Measurements from ENCODE around the gene MKLN1.
A peak's percentile ranks its signal among the peaks of the same experiment; 100 is the strongest.
"Not testable (repeated sequence)": the region's sequence is repeated elsewhere in the genome, so short reads cannot be mapped to it uniquely, and the experiment has no call there.

MKLN1 gene

DNA sequence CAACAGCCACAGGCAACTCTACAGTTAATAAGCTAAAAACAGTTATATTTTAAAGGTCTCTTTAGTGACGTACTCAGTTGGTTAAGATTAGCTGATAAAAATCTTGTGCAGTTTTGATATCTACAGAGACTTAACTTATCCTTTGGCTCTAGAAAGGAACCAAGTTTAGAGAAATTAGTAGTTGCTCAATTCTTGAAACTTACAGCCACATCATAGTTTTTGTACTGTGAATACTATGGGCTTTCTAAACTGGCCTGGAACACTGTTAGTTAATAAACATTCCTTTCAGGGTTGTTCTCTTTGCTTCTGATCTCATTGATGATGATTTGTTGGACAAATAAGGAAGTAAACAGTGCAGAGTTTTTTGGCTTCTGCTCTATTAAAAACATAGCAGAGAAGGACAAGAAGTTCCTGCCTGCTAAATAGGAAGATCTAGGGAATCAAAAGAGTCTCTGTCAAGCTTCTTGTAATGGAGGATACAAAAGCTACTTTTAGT is 73.1 kb downstream of the MKLN1 start:
- no peak for DNase-seq

DNA sequence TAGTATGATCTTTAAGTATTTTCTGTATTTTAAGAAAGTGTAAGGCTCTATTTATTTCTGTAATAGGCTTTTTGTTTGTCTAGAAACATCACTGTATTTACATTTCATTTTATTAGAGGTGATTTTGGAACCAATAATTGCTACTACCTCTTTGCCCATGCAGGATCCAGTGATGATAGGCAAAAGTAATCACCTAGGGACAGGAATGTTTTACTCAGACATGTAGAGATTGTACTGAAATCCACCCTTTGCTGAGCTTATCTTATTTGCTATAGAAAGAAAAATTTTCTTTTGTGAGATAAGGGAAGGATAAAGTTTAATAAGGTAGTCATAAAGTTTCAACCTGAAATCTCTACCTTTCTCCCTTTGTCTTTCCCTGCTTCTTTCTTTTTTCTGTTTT is 73.5 kb downstream of the MKLN1 start:
- no peak for DNase-seq

DNA sequence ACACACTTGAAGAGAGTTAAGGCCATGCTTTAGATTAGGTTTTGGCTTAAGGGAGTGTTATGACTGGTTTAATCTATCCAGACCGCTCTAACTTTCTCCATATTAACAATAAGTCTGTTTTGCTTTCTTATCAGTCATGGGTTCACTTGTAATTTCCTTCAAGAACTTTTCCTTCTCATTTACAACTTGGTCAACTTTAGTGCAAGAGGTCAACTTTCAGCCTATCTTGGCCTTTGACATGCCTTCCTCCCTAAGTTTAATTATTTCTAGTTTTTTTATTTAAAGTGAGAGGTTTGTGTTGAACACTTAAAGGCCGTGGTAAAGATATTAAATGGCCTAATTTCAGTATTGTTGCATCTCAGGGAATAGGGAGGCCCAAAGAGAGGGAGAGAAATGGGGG is 75.6 kb downstream of the MKLN1 start:
- DNase-seq: no peak

DNA sequence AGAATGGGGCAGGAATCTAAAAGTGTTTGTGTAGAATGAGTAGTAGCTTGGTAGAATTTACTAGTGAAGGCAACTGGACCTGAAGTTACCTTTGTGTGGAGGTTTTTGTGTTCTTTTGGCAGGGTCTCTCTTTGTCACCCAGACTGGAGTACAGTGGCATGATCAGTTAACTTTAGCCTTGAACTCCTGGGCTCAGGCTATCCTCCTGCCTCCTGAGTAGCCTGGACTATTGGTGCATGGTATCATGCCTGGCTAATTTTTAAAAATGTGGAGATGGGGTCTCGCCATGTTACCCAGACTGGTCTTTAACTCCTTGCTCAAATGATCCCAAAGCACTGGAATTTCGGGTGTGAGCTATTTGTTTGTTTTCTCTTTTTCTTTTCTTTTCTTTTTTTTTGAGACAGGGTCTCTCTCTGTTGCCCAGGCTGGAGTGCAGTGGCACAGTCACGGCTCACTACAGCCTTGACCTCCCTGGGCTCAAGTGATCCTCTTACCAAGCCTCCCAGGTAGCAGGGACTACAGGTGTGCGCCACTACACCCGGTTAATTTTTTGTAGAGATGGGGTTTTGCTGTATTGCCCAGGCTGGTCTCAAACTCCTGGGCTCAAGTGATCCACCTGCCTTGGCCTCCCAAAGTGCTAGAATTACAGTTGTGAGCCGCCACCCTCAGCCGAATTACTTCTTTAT is 76.7 kb downstream of the MKLN1 start:
- DNase-seq: no peak

DNA sequence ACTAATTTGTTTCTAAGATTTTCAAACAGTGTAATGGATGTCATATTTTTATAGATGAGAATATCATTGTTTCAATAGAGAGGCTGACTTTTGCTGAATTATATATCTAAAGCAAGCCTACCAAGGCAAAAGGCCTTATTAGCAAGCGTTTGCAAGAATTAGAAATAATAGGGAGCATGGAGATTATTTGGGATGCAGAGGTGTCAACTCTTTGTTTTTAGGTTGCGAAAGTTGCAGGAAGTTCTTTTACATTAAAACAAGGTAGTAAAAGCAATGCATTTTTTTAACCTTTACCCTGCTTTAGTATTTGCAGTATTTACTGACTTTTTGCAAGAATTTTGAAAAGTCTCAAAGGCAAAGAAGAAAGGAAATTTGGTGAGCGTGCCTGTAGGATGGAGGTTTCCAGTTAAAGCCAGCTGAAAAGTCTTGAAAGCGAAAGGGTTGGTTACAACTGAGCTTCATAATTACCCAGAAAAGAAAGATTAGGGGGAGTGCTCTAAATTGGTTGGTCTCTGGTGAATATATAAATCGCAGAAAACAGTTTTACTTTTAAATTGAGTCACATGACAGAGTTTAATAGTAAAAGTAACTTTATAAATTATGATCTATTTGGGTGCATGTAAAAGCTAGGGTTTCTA is 81.6 kb downstream of the MKLN1 start:
- DNase-seq: no peak

DNA sequence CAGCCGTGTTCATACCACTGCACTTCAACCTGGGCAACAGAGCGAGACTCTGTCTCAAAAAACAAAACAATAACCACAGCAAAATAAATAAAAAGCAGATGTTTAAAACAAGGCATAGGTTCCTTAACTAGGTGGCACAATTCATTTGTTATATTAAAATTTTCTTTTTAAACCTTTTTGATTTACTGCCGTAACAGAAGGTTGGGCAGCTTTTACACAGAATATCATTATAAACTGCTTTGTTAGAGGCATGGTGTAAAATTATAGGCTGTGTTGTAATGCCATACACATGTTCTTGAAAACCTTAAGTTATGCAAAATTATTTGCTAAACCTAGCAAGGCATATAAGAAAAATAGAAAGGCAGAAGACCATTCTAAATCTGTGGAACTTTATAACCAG is 84.4 kb downstream of the MKLN1 start:
- no peak for DNase-seq

DNA sequence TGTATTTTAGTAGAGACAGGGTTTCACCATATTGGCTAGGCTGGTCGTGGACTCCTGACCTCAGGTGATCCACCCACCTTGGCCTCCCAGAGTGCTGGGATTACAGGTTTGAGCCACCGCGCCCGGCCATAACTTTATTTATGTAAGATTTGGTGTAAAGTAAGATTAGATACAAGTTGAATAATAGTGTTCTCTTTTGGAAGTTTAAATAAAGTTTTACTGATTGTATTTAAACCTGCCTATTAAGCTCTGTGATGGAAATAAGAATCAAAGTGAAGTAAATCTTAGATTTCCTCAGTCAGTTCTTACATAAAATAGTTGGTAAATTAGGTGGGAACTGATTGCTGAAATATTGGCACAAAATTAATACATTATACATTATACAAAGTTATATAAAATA is 86.0 kb downstream of the MKLN1 start:
- no peak for DNase-seq

DNA sequence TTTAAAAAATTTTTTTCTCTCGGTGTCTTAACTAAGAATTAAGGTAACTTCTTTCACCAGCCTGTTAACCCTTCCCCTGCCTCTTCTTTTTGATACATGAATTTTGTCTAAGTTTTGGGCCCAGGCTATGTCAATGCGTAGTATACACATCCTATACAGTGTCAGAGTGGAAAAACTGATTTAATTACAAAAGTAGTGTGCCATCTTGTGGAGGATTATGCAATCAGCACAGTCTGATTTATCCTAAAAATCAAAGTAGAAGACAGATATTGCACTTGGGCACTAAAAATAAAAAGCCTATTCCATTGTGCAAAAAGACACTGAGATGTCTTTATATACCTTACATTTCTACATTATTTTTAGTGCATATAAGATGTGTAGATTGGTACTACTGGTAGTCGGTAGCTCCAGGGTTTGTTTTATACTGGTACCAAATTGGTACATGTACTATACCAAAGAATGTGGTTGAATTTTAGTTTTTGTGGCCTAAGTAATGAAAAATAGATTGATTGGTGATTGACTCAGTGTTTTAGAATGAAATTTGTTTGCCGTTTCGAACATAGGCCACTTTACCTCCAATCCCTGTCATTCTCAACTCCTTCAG is 96.6 kb downstream of the MKLN1 start:
- peak; percentile 11 for DNase-seq

DNA sequence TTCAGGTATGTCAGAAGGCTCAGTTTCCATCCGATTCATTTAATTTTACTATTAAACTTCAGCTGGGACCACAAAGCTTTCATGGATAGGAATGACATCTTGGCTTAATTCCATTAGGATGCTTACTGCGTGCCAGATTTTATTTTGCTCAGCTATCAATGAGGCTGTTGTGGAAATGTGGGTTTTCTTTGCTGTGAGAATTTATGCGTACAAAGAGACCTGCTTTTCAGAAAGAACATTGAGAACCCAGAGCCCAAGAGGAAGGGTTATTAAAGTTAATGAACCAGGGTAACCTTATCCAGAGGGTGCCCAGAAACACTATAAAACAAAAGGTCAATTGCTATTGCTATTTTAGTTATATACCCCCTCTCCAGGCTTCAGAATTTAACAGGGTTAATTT is 98.3 kb downstream of the MKLN1 start:
- DNase-seq: no peak

DNA sequence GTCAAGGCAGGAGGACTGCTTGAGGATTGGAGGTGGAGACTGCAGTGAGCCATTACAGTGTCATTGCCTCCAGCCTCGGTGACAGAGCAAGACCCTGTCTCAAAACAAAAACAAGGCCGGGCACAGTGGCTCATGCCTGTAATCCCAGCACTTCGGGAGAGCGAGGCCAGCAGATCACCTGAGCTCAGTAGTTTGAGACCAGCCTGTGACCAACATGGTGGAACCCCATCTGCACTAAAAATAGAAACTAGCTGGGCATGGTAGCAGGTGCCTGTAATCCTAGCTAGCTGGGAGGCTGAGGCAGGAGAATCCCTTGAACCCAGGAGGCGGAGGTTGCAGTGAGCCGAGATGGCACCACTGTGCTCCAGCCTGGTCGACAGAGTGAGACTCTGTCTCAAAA is 103.2 kb downstream of the MKLN1 start:
- DNase-seq: not testable (repeated sequence)

DNA sequence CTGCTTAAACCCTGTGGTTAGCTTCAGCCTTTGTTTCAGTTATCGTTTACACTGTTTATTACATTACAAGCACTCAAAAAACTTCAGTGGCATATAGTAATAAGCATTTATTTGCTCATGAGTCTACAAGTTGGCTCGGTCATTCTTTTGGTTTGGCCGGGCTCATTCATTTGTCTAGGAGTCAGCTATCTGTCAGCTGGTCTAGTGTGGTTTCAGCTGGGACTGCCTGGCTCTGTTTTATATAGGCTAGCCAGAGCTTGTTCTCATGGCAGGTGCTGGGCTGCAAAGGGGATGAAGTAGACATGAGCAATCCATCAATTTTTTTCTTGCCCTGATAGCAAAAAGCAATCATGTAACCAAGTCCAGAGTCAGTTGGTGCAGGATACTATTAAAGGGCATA is 103.6 kb downstream of the MKLN1 start:
- no peak for DNase-seq

DNA sequence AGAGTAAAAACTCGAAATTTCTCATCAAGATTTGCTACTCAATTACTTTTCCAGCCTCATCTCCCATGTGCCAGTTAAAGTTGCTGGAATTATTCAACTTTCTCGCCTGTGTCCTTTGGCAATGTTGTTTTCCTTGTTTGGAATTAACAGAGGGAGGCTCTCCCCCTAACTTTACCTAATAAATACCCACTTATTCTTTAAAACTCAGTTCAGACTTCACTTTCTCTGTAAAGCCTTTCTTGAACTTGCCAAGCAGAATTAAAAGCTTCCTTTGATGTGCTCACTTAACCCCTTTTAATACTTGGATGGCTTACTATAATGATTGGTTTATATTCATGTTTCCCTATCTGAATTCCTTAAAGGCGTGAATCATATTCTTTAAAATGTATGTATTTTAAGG is 104.1 kb downstream of the MKLN1 start:
- no peak for DNase-seq

DNA sequence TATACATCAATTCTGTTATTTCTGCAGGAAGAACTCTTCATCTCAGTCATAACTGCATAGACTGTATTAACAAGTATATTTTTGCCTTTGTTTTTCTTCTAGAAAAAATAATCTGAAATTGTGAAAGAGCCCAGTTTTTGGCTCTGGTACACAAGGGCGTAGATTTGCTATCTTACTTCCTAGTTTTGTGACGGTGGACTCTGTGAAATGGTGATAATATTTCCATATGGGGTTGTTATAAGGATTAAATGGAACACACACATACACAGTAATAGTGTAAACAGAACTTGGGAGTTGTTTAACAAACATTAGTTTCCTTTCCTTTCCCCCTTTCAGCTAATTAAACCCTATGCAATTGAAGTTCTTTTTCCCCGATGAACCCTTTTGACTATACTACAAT is 108.7 kb downstream of the MKLN1 start:
- no peak for DNase-seq

DNA sequence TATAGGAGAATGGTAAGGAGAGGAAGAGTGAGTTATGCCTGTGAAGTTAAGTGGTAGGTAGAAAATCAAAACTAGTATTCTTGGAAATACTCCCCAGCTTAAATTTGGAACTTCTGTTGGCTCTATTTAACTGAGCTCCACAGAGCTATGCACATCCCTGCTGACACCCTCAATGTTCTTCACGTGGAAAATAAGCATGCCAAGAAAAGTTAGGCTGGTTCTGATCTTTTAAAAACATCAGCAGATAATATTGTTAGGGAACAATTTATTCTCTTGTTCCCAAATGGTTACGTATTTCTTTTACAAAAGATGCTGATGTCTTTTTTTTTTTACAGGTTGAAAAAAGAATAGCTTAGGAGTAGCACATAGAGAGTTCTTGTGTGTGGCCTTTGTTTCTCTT is 111.3 kb downstream of the MKLN1 start:
- no peak for DNase-seq

DNA sequence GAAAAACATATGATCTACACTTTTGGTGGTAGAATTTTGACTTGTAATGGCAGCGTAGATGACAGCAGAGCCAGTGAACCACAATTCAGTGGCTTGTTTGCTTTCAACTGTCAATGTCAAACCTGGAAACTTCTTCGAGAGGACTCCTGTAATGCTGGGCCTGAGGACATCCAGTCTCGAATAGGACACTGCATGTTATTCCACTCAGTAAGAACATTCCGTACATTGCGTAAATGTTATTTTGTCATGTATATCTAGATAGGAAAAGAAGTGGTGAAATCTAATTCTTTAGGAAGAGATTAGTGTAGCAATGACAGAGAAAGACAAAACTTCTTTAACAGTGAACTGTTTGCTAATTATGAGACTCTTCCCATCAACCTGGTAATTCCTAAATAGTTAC is 115.8 kb downstream of the MKLN1 start:
- no peak for DNase-seq

DNA sequence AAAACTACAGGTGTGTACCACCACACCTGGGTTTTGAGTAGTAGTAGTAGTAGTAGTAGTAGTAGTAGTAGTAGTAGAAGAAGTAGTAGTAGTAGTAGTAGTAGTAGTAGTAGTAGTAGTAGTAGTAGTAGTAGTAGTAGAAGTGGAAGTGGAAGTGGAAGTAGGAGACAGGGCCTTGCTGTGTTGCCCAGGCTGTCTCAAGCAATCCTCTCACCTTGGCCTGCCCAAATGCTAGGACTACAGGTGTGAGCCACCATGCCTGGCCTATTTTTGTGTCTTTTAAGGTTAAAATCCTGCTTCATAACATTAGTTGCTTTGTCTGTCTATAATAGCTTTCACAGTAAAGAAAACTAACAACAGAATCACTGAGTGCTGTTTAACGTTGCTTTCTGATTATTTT is 117.0 kb downstream of the MKLN1 start:
- DNase-seq: no peak

DNA sequence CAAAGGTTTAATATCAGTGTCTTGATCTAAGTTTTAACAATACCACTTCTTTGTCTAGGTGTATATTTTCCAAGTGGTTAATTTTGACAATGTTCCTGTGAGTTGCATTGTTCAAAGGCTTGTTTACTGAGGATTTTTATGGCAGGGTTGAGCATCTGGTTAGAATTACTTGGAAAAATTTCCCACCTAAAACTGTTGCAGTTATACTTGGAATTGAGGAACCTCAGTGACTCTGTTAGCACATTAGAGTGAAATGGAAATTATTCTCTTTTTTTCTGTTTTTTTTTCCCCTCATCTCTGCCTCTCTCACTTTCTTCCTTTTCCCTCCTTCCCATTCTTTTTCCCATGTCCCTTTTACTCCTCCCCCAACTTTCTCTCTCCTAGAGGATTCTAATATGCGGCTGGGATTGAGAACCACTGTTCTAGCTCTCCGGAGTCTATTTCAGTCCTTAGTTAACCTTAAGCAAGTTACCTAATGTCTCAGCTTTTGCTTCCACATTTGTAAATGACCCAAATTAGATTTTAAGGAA is 121.8 kb downstream of the MKLN1 start:
- no peak for DNase-seq

DNA sequence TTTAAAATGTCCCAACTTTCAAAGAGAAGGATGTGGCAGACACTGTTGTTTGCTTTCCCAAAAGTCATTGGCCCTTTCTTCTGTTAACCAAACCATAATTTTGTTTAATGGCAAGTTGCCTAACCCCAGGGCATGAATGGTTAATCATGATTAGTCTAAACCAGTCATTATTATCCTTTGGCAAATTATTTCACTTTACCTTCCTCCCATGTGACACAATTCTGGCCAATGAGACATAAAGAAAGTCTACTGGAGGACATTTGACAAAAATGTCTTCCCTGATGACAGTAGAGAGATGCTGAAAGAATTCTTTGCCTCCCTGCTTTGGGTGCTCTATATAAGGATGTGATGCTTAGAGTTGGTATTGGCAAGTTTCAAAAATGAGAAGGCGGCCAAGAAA is 126.8 kb downstream of the MKLN1 start:
- no peak for DNase-seq

DNA sequence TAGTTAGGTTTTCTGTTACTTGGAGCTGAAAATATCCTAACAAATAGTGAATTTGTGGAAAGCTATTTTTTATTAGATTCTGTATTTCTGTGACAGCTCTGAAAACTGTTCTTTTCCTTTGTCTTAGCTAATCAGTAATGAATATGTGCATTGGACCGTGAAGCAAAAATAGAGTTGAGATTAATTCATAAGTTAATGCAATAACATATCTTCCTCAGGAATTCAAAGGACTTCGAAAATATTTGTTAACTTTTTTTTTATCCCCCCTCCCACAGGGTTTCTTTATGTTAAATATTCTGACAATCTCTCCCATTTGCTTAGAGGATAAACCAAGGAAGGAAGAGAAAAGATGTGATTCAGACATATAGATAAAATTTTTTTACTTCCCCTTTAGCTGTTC is 127.3 kb downstream of the MKLN1 start:
- DNase-seq: no peak

DNA sequence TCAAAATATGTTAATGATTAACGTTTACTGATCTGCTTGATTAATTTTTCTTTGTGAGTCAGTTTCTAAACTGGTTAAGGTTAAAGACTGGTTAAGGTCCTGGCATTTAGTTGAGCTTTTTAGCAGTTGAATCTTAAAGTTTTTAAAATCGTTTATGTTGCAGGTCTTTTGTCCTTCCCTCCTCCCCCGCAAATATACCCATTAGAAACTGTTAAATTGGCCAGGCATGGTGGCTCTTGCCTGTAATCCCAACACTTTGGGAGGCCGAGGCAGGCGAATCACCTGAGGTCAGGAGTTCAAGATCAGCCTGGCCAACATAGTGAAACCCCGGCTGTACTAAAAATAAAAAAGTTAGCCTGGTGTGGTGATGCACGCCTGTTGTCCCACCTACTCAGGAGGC is 127.9 kb downstream of the MKLN1 start:
- DNase-seq: no peak

DNA sequence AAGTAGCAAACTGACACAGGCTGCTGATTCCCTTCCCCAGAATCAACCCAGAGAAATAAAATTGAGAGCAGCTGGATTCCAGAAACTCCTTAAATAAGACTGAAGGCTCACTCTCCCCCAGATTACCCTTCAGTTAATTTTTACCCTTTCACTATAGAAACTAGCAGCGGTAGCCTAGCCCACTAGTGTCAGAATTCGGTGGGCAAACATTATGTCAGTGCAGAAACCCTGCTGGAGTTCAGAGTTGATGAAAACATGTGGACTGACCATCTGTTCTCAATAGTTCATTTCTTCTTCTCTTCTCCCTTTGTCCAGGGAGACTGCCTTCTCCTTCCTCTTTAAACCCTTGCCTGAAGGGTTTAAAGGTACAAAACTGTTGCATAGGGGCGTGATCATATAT is 128.7 kb downstream of the MKLN1 start:
- no peak for DNase-seq

DNA sequence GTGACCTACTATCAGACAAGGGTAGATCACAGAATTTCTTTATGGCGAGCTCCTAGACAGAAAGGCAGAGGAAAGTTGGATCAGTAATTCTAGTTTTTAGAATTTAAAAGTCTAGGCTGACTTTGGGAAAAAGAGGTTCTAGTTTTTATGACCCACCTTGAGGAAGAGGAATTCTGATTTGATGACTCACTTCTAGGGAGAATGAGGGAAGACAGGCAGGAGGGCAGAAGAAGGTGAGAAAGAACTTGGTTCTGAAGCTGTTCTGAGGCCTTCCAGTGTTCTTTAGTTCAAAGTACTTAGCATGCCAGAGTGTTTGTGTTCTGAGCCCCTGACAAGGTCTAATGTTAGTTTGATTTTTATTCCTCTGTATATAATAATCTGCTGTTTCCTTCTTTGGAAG is 131.6 kb downstream of the MKLN1 start:
- DNase-seq: no peak

DNA sequence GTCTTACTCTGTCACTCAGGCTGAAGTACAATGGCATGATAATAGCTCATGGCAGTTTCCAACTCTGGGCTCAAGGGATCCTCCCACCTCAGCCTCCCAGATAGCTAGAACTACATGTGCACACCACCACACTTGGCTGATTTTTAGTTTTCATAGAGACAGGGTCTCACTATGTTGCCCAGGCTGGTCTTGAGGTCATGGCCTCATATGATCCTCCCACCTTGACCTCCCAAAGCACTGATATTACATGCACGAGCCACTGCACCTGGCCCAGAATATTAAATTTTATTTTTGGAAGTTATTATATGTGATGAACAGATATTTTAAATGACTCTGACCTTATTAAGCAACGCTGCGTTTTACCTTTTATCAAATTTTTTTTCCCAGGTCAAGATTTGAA is 134.4 kb downstream of the MKLN1 start:
- no peak for DNase-seq

DNA sequence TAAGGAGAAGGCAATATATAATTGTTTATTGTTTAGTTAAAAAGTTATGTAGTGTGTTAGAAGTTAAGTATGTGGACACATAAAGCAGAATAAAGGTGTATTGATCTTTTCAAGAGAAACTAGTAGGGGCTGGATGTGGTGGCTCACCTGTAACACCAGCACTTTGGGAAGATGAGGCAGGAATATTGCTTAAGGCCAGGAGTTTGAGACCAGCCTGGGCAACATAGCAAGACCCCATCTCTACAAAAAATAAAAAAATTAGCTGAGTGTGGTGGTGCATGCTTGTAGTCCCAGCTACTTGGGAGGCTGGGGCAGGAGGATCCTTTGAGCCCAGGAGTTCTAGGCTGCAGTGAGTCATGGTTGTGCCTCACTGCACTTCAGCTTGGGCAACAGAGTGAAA is 135.0 kb downstream of the MKLN1 start:
- DNase-seq: not testable (repeated sequence)

All from right kidney (tissue), 1 donor.